Measurements from ENCODE around the gene KIAA1143. TPM values are rescaled to one million over a fixed set of nuclear protein-coding genes. Genes with fewer than 3 reads are reported as not detected.

Gene KIAA1143
- 39.2 and 40.4 TPM in 2 replicates for total RNA-seq

DNA sequence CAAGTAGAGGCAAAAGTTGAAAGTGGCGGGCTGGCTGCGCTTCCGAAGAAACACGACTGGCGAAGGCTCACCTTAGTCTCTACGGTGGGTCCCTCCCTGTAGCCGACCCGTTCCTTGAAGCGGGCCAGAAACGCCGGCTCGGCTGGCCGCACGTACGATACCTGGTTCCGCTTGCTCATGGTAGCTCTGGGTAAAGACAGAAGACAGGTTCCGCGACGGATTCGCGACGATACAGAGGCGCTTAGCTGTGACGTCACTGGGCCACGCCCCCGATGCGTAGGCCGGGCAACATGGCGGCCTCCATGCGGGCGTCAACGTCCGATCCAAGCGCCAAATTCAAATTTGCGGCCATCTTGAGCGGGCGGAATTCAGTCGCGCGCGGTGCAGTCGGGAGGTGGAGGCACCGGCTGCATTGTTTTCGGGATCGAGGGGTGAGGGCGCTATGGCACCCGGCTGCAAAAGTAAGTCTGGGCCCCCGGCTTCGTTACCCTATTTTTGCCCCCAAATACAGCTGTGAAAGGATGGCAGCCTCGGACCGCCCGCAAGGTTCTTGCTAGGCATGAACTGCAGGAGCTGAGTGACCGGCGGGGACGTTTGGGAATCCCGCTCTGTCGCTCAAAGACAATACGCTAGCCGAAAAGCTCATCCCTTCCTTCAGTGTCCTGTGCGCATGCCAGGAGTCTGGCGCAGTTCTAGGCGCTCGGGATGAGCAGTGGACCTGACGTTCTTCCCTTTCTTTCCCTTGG, at the start of gene KIAA1143, which contains the start of gene KIF15:
Gene KIAA1143, minus strand, starts transcription at position 196 of the 746 bp plus-strand sequence. Its CDS starts 17 bp downstream, at position 179.
Gene KIF15, plus strand, starts transcription at position 371 of the 746 bp plus-strand sequence. Its CDS starts 72 bp downstream, at position 443.
- H3K9me3 Mint-ChIP-seq: peaks cover 42% of the 10 kb centered on the region
- intact Hi-C loops (cut with micrococcal nuclease): loop anchor here (1.0 to 10.0 kb wide), 10 partner anchors 32 to 1067 kb away; partner anchors contain the start of genes ABHD5, EXOSC7, TCAIM and TMEM42
- peaks cover 46% of the 10 kb centered on the region for H3K36me3 Mint-ChIP-seq (ENCODE audit: low read depth)
- H3K27ac Mint-ChIP-seq: peak within 1 kb of the TSS; percentile 90
- peak within 1 kb of the TSS; percentile 93 for H3K4me3 Mint-ChIP-seq
- DNase-seq (ENCODE audit: low spot score): peak; percentile 95
- peaks cover 38% of the 10 kb centered on the region for H3K4me1 Mint-ChIP-seq (ENCODE audit: low read depth)
- peaks cover 4% of the 10 kb centered on the region for H3K27me3 Mint-ChIP-seq (ENCODE audit: insufficient read depth)

- H3K27ac Mint-ChIP-seq: no peak overlapping the region
- no peaks in the 10 kb centered on the region for H3K4me1 Mint-ChIP-seq (ENCODE audit: low read depth)
- intact Hi-C loops (cut with micrococcal nuclease): no loop called here
- DNase-seq (ENCODE audit: low spot score): no peak
- no peaks in the 10 kb centered on the region for H3K27me3 Mint-ChIP-seq (ENCODE audit: insufficient read depth)
- H3K9me3 Mint-ChIP-seq: no peaks in the 10 kb centered on the region
- no peak overlapping the region for H3K4me3 Mint-ChIP-seq
- peaks cover 25% of the 10 kb centered on the region for H3K36me3 Mint-ChIP-seq (ENCODE audit: low read depth)
Measured at GRCh38 chr3:44805960-44806359, 44.5 kb upstream of the KIAA1143 start.

DNA sequence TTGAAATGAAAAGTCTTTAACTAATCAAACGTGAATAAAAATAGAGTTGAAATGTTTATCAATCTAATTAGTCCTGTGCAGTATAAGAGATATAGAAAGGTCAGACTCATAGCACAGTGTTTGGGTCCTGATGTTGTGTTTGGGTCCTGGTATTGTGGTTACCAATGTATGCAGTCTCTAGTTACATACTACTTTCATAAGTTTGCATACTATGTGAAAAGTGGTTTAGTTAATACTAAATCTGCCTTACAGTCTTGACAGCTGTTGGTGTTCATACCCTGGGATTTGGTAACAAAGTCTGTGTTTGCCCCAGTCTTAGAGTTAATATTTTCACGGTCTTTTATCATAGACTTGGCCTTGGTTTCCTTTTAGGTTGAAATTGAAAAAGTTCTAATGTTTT, 41.9 kb upstream of the KIAA1143 start:
- no peaks in the 10 kb centered on the region for H3K4me1 Mint-ChIP-seq (ENCODE audit: low read depth)
- peaks cover 24% of the 10 kb centered on the region for H3K36me3 Mint-ChIP-seq (ENCODE audit: low read depth)
- H3K9me3 Mint-ChIP-seq: no peaks in the 10 kb centered on the region
- intact Hi-C loops (cut with micrococcal nuclease): no loop called here
- H3K4me3 Mint-ChIP-seq: no peak overlapping the region
- H3K27me3 Mint-ChIP-seq (ENCODE audit: insufficient read depth): no peaks in the 10 kb centered on the region
- H3K27ac Mint-ChIP-seq: no peak overlapping the region
- DNase-seq (ENCODE audit: low spot score): no peak

- H3K4me3 Mint-ChIP-seq: no peak overlapping the region
- no peaks in the 10 kb centered on the region for H3K9me3 Mint-ChIP-seq
- no peak for DNase-seq (ENCODE audit: low spot score)
- H3K4me1 Mint-ChIP-seq (ENCODE audit: low read depth): no peaks in the 10 kb centered on the region
- H3K27me3 Mint-ChIP-seq (ENCODE audit: insufficient read depth): no peaks in the 10 kb centered on the region
- peaks cover 25% of the 10 kb centered on the region for H3K36me3 Mint-ChIP-seq (ENCODE audit: low read depth)
- H3K27ac Mint-ChIP-seq: no peak overlapping the region
- intact Hi-C loops (cut with micrococcal nuclease): no loop called here
Measured at GRCh38 chr3:44802011-44802410, 40.6 kb upstream of the KIAA1143 start.

- no peaks in the 10 kb centered on the region for H3K9me3 Mint-ChIP-seq
- no peaks in the 10 kb centered on the region for H3K4me1 Mint-ChIP-seq (ENCODE audit: low read depth)
- intact Hi-C loops (cut with micrococcal nuclease): no loop called here
- DNase-seq (ENCODE audit: low spot score): no peak
- no peak overlapping the region for H3K4me3 Mint-ChIP-seq
- no peaks in the 10 kb centered on the region for H3K27me3 Mint-ChIP-seq (ENCODE audit: insufficient read depth)
- H3K27ac Mint-ChIP-seq: no peak overlapping the region
- peaks cover 30% of the 10 kb centered on the region for H3K36me3 Mint-ChIP-seq (ENCODE audit: low read depth)
Measured at GRCh38 chr3:44795197-44795596, 33.8 kb upstream of the KIAA1143 start.

GRCh38 chr3:44782891-44783290, 21.5 kb upstream of the KIAA1143 start:
- no peak overlapping the region for H3K4me3 Mint-ChIP-seq
- H3K9me3 Mint-ChIP-seq: no peaks in the 10 kb centered on the region
- no peaks in the 10 kb centered on the region for H3K4me1 Mint-ChIP-seq (ENCODE audit: low read depth)
- DNase-seq (ENCODE audit: low spot score): no peak
- intact Hi-C loops (cut with micrococcal nuclease): no loop called here
- no peaks in the 10 kb centered on the region for H3K27me3 Mint-ChIP-seq (ENCODE audit: insufficient read depth)
- H3K36me3 Mint-ChIP-seq (ENCODE audit: low read depth): peaks cover 54% of the 10 kb centered on the region
- no peak overlapping the region for H3K27ac Mint-ChIP-seq

DNA sequence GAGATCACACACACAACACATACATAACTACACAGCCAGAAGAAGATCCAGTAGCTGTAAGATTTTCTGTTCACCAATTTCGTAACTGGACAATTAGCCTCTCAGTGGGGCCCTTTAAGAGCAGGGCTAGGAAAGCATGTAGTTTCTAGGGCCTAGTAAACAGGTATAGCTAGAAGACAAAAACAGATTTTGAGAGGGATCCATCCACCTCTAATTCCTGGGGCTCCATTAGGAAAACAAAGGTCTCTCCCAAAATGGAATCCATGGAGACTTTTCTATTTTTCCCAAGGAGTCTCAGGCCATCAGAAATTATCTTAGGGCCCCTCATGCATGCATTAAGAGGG, 10.7 kb upstream of the KIAA1143 start:
- H3K27ac Mint-ChIP-seq: no peak overlapping the region
- peaks cover 39% of the 10 kb centered on the region for H3K9me3 Mint-ChIP-seq
- no peaks in the 10 kb centered on the region for H3K4me1 Mint-ChIP-seq (ENCODE audit: low read depth)
- peaks cover 58% of the 10 kb centered on the region for H3K36me3 Mint-ChIP-seq (ENCODE audit: low read depth)
- no peaks in the 10 kb centered on the region for H3K27me3 Mint-ChIP-seq (ENCODE audit: insufficient read depth)
- intact Hi-C loops (cut with micrococcal nuclease): no loop called here
- DNase-seq (ENCODE audit: low spot score): no peak
- no peak overlapping the region for H3K4me3 Mint-ChIP-seq

- H3K36me3 Mint-ChIP-seq (ENCODE audit: low read depth): peaks cover 60% of the 10 kb centered on the region
Measured at GRCh38 chr3:44771424-44772098, 10.1 kb upstream of the KIAA1143 start.

GRCh38 chr3:44764248-44764647, 2.8 kb upstream of the KIAA1143 start:
- intact Hi-C loops (cut with micrococcal nuclease): loop anchor here (5.0 to 10.0 kb wide), 2 partner anchors 442 to 1069 kb away; partner anchors contain the start of gene ABHD5
- Mint-ChIP-seq H3K4me1 (ENCODE audit: low read depth) (peaks cover 30% of the 10 kb centered on the region), H3K27ac (no peak overlapping the region), H3K9me3 (peaks cover 35% of the 10 kb centered on the region), H3K27me3 (ENCODE audit: insufficient read depth) (peaks cover 4% of the 10 kb centered on the region), H3K4me3 (no peak overlapping the region), H3K36me3 (ENCODE audit: low read depth) (peaks cover 40% of the 10 kb centered on the region)
- no peak for DNase-seq (ENCODE audit: low spot score)

More at GRCh38 chr3:44771424-44772098, 10.1 kb upstream of the KIAA1143 start:
- intact Hi-C loops (cut with micrococcal nuclease): no loop called here
- DNase-seq (ENCODE audit: low spot score): no peak
- Mint-ChIP-seq H3K4me3 (no peak overlapping the region), H3K4me1 (ENCODE audit: low read depth) (no peaks in the 10 kb centered on the region), H3K27ac (no peak overlapping the region), H3K27me3 (ENCODE audit: insufficient read depth) (no peaks in the 10 kb centered on the region), H3K9me3 (peaks cover 41% of the 10 kb centered on the region)

DNA sequence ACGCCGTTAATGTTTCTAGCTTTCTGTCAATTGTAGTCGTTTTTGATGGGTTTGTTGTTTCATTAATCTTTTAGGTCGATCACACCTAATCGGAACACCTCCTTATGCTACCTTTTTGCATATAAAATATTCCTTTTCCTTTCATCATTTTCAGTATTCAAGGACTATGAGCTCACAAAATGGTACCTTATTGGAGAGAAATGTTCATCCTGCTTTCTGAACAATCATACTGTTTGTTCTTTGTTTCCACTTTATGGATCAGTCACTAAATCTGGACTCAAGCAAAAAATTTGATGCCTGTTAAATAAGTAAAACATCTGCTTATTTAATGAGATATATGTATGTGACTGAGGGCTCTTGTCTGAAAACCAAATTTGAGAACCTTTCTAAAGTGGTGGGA, 1.3 kb upstream of the KIAA1143 start:
- H3K9me3 Mint-ChIP-seq: peaks cover 38% of the 10 kb centered on the region
- H3K4me1 Mint-ChIP-seq (ENCODE audit: low read depth): peaks cover 32% of the 10 kb centered on the region
- H3K4me3 Mint-ChIP-seq: peak overlapping the region; percentile 93
- intact Hi-C loops (cut with micrococcal nuclease): loop anchor here (1.0 to 10.0 kb wide), 3 partner anchors 323 to 1068 kb away; partner anchors contain the start of gene ABHD5
- DNase-seq (ENCODE audit: low spot score): no peak
- peak overlapping the region; percentile 90 for H3K27ac Mint-ChIP-seq
- H3K27me3 Mint-ChIP-seq (ENCODE audit: insufficient read depth): peaks cover 4% of the 10 kb centered on the region
- peaks cover 45% of the 10 kb centered on the region for H3K36me3 Mint-ChIP-seq (ENCODE audit: low read depth)

GRCh38 chr3:44762170-44762677, 805 bp upstream of the KIAA1143 start:
- Mint-ChIP-seq H3K4me1 (ENCODE audit: low read depth) (peaks cover 36% of the 10 kb centered on the region), H3K27ac (peak overlapping the region; percentile 90), H3K27me3 (ENCODE audit: insufficient read depth) (peaks cover 4% of the 10 kb centered on the region), H3K36me3 (ENCODE audit: low read depth) (peaks cover 47% of the 10 kb centered on the region), H3K4me3 (peak overlapping the region; percentile 93), H3K9me3 (peaks cover 41% of the 10 kb centered on the region)
- intact Hi-C loops (cut with micrococcal nuclease): loop anchor here (1.0 to 10.0 kb wide), 3 partner anchors 323 to 1067 kb away; partner anchors contain the start of gene ABHD5
- no peak for DNase-seq (ENCODE audit: low spot score)

DNA sequence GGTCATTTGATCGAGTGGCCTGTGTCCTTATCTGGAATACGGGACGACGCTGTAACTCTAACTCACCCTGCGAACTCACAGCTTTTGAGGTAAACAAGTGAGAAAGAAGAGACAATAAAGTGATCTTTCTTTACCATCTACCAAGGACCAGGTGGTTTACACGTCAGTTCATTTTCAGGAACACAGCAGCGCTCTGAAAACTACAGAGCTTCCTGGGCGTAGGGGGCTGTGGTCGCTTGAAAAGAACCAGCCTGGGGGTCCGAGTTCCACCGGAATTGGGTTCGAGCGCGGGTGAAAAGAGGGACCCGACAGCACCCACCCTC, 357 bp downstream of the KIAA1143 start:
- H3K9me3 Mint-ChIP-seq: peaks cover 43% of the 10 kb centered on the region
- no peak for DNase-seq (ENCODE audit: low spot score)

More for the DNA sequence above, 357 bp downstream of the KIAA1143 start:
- Mint-ChIP-seq H3K4me3 (peak overlapping the region; percentile 93), H3K4me1 (ENCODE audit: low read depth) (peaks cover 38% of the 10 kb centered on the region), H3K27me3 (ENCODE audit: insufficient read depth) (peaks cover 4% of the 10 kb centered on the region), H3K36me3 (ENCODE audit: low read depth) (peaks cover 46% of the 10 kb centered on the region), H3K27ac (peak overlapping the region; percentile 90)
- intact Hi-C loops (cut with micrococcal nuclease): loop anchor here (1.0 to 10.0 kb wide), 9 partner anchors 32 to 1066 kb away; partner anchors contain the start of genes ABHD5, EXOSC7, TCAIM and TMEM42
